SK-N-SH (cell line): Measurements from ENCODE around the gene BEX3. TPM values are rescaled to one million over a fixed set of nuclear protein-coding genes. Genes with fewer than 3 reads are reported as not detected.

ENCODE experiments used
- CTCF ChIA-PET: fragments of 300-600, 350-600 bp; formaldehyde crosslinking; extraction: SDS; loops from one replicate; lab custom pipeline; 2021; lab: Yijun Ruan, JAX
- POLR2A ChIA-PET: fragments of 350-600 bp; sonication (Branson Sonifier 250); formaldehyde crosslinking; extraction: SDS; loops from one replicate; lab custom pipeline; 2020; ENCODE audit warnings: antibody characterized with exemption, inconsistent platforms; lab: Yijun Ruan, JAX
- DNase-seq: peaks from one replicate; pipeline ENCODE4 v3.0.0; 2012
- H2AFZ ChIP-seq: fragments of 200-600 bp; sonication (generic); 2 replicates; pipeline ENCODE4 v1.8.1; 2016; ENCODE audit warnings: antibody characterized with exemption, mild to moderate bottlenecking, low read depth
- H3F3A ChIP-seq: fragments of 200-600 bp; sonication (generic); replicated peaks from 2 replicates; pipeline ENCODE3; 2016; ENCODE audit warnings: antibody characterized with exemption, mild to moderate bottlenecking; ENCODE audit not compliant: insufficient read depth
- H3K27ac ChIP-seq, 2 experiments: fragments of 200-500 bp in 1 of 2; fragments of 200-600 bp in 1 of 2; sonication (Bioruptor generic) in 1 of 2; sonication (generic), shearing (Covaris generic) in 1 of 2; 2 replicates each; pipeline versions ENCODE4 v1.5.1 to v1.6.1; 2014 to 2016; ENCODE audit warnings: low read depth in 2 of 2, inconsistent platforms in 1 of 2, low read length in 1 of 2, mild to moderate bottlenecking in 1 of 2, mixed read lengths in 1 of 2
- H3K27me3 ChIP-seq: fragments of 200-600 bp; sonication (generic), shearing (Covaris generic); 2 replicates; pipeline ENCODE4 v1.6.1; 2016; ENCODE audit warnings: mixed run types; ENCODE audit not compliant: insufficient read depth
- H3K36me3 ChIP-seq, 2 experiments: fragments of 200-500 bp in 1 of 2; fragments of 200-600 bp in 1 of 2; sonication (Bioruptor generic) in 1 of 2; sonication (generic) in 1 of 2; replicated peaks in 1 of 2; 2 replicates each; pipeline versions ENCODE3 to v1.5.1; 2014 to 2016; ENCODE audit warnings: low read length in 1 of 2, mild to moderate bottlenecking in 1 of 2; ENCODE audit not compliant: insufficient read depth in 2 of 2, control insufficient read depth in 1 of 2
- H3K4me1 ChIP-seq, 2 experiments: fragments of 200-500 bp in 1 of 2; fragments of 200-600 bp in 1 of 2; sonication (Bioruptor generic) in 1 of 2; sonication (generic), shearing (Covaris generic) in 1 of 2; 2 replicates each; pipeline versions ENCODE4 v1.5.1 to v1.6.1; 2014 to 2016; ENCODE audit warnings: low read depth in 1 of 2, low read length in 1 of 2, mixed run types in 1 of 2; ENCODE audit not compliant: insufficient read depth in 2 of 2, control insufficient read depth in 1 of 2
- H3K4me2 ChIP-seq: fragments of 200-600 bp; sonication (generic), shearing (Covaris generic); 2 replicates; pipeline ENCODE4 v1.6.1; 2017; ENCODE audit warnings: mixed run types
- H3K4me3 ChIP-seq, 2 experiments: fragments of 200-500 bp in 1 of 2; fragments of 200-600 bp in 1 of 2; sonication (Bioruptor generic) in 1 of 2; sonication (generic), shearing (Covaris generic) in 1 of 2; 2 replicates each; pipeline versions ENCODE4 v1.5.1 to v1.8.1; 2014 to 2016; ENCODE audit warnings: low read depth in 2 of 2, inconsistent platforms in 1 of 2, low read length in 1 of 2, mild to moderate bottlenecking in 1 of 2, mixed read lengths in 1 of 2, moderate library complexity in 1 of 2
- H3K79me2 ChIP-seq: fragments of 200-600 bp; sonication (generic); 2 replicates; pipeline ENCODE4 v1.8.1; 2017; ENCODE audit warnings: mild to moderate bottlenecking; ENCODE audit not compliant: insufficient read depth
- H3K9ac ChIP-seq: fragments of 200-600 bp; sonication (generic); 2 replicates; pipeline ENCODE4 v1.6.1; 2017; ENCODE audit warnings: mixed run types
- H3K9me2 ChIP-seq: fragments of 200-600 bp; sonication (generic); 2 replicates; pipeline ENCODE4 v1.6.1; 2017; ENCODE audit warnings: mixed run types
- H3K9me3 ChIP-seq: fragments of 200-600 bp; sonication (generic); 2 replicates; pipeline ENCODE4 v1.6.1; 2017; ENCODE audit warnings: mixed run types, mild to moderate bottlenecking, moderate library complexity
- H4K20me1 ChIP-seq: fragments of 200-600 bp; sonication (generic); 2 replicates; pipeline ENCODE4 v1.6.1; 2017; ENCODE audit warnings: mild to moderate bottlenecking, mixed run types; ENCODE audit not compliant: insufficient read depth
- CHD2 ChIP-seq: fragments of 150-350 bp; IDR thresholded peaks from 2 replicates; pipeline ENCODE4 v1.6.1; 2018; ENCODE audit warnings: low read length; ENCODE audit not compliant: partially characterized antibody
- ELF1 ChIP-seq: IDR thresholded peaks from 2 replicates; pipeline ENCODE4 v1.4.0; 2012
- EZH2phosphoT487 ChIP-seq: fragments of 200-600 bp; sonication (generic); IDR thresholded peaks from 2 replicates; pipeline ENCODE4 v1.6.1; 2017; ENCODE audit warnings: low read depth, mixed run types, mild to moderate bottlenecking, antibody characterized with exemption, moderate library complexity, borderline replicate concordance
- FOSL2 ChIP-seq: IDR thresholded peaks from 2 replicates; pipeline ENCODE4 v1.4.0; 2012; ENCODE audit warnings: low read depth, mild to moderate bottlenecking, moderate library complexity, borderline replicate concordance
- FOXJ3 ChIP-seq: sonication (generic); formaldehyde crosslinking; IDR thresholded peaks from 2 replicates; pipeline ENCODE4 v1.5.1; 2020; ENCODE audit warnings: mild to moderate bottlenecking, missing genetic modification reagents
- FOXM1 ChIP-seq: IDR thresholded peaks from 2 replicates; pipeline ENCODE4 v1.4.0; 2012; ENCODE audit warnings: low read depth, mild to moderate bottlenecking
- MEF2A ChIP-seq: IDR thresholded peaks from 2 replicates; pipeline ENCODE4 v1.4.0; 2012; ENCODE audit warnings: low read depth, borderline replicate concordance
- NRF1 ChIP-seq: IDR thresholded peaks from 2 replicates; pipeline ENCODE4 v1.6.1; 2012; ENCODE audit warnings: low read depth, mild to moderate bottlenecking, low read length
- POLR2AphosphoS5 ChIP-seq: IDR thresholded peaks from 2 replicates; pipeline ENCODE4 v1.6.1; 2012; ENCODE audit warnings: low read depth, low read length
- RCOR1 ChIP-seq: fragments of 150-350 bp; IDR thresholded peaks from 2 replicates; pipeline ENCODE4 v1.6.1; 2017; ENCODE audit warnings: antibody characterized with exemption, low read length
- SIN3A ChIP-seq: IDR thresholded peaks from 2 replicates; pipeline ENCODE4 v1.6.1; 2012; ENCODE audit warnings: low read depth, mild to moderate bottlenecking, low read length, moderate library complexity, borderline replicate concordance
- WGBS: methylation state at CpG from one replicate; pipeline ENCODE4 v1.1.6; 2017; ENCODE audit warnings: low lambda C conversion rate; 5-methylcytosine and 5-hydroxymethylcytosine counted together
- polyA plus RNA-seq, 3 experiments: library from polyadenylated mRNA; depleted of rRNA; stranded (reverse); fragments of >200 nt; gene quantifications; 2 replicates each; pipeline ENCODE4 v1.2.3, GENCODE V29; 2012
- TF ChIP-seq, protein P1 (sequence below): fragments of 200-600 bp; sonication (generic); IDR thresholded peaks from 2 replicates; pipeline ENCODE4 v1.6.1; 2017; ENCODE audit warnings: antibody characterized with exemption, mild to moderate bottlenecking, moderate library complexity
- TF ChIP-seq, protein P2 (sequence below): fragments of 150-350 bp; IDR thresholded peaks from 2 replicates; pipeline ENCODE4 v1.6.1; 2017; ENCODE audit warnings: antibody characterized with exemption, low read length, low read depth, borderline replicate concordance
- TF ChIP-seq, protein P3 (sequence below): IDR thresholded peaks from 2 replicates; pipeline ENCODE4 v1.4.0; 2012; ENCODE audit warnings: low read depth

BEX3 gene
- polyA plus RNA-seq, 1 of the 3 experiments (the other 2 are of a cell fraction), result 392 TPM

DNA sequence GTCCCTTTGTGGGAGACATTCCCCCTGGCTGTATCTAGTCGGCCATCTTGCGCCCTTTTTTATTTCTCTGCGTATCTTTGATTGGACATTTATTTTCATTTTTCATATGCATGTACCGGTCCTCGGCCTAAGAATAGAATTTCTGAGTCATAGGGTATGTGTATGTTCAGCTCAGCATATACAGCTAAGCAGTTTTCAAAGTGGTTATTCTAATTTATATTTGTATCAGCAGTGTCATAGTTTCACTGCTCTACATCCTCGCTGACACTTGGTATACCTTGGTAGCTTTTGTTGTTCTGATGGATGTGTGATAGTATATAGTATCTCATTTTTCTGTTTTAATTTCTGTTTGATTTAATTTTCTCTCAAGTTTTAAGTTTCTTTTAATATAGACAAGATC lies 38.7 kb downstream of the BEX3 start:
- H3K4me2 ChIP-seq, result no peak overlapping the region

GRCh38 chrX:103415528-103415927 lies 39.2 kb downstream of the BEX3 start:
- Histone ChIP-seq H3K9me3 (no peaks in the 10 kb centered on the region), H3K9me2 (no peaks in the 10 kb centered on the region), H2AFZ (no peak overlapping the region), H3K4me2 (no peak overlapping the region), H3K79me2 (no peaks in the 10 kb centered on the region), H4K20me1 (no peaks in the 10 kb centered on the region), H3K4me3 (no peak overlapping the region), H3K27me3 (no peaks in the 10 kb centered on the region), H3K36me3 (no peaks in the 10 kb centered on the region), H3K9ac (no peak overlapping the region), H3F3A (no peaks in the 10 kb centered on the region), H3K4me1 (no peaks in the 10 kb centered on the region), H3K27ac (no peak overlapping the region)
- TF ChIP-seq, protein P1, sequence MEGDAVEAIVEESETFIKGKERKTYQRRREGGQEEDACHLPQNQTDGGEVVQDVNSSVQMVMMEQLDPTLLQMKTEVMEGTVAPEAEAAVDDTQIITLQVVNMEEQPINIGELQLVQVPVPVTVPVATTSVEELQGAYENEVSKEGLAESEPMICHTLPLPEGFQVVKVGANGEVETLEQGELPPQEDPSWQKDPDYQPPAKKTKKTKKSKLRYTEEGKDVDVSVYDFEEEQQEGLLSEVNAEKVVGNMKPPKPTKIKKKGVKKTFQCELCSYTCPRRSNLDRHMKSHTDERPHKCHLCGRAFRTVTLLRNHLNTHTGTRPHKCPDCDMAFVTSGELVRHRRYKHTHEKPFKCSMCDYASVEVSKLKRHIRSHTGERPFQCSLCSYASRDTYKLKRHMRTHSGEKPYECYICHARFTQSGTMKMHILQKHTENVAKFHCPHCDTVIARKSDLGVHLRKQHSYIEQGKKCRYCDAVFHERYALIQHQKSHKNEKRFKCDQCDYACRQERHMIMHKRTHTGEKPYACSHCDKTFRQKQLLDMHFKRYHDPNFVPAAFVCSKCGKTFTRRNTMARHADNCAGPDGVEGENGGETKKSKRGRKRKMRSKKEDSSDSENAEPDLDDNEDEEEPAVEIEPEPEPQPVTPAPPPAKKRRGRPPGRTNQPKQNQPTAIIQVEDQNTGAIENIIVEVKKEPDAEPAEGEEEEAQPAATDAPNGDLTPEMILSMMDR, result no peak
- TF ChIP-seq POLR2AphosphoS5 (no peak), FOSL2 (no peak), FOXJ3 (CRISPR knock-in tag) (no peak), FOXM1 (no peak), RCOR1 (no peak), CHD2 (no peak)
- no peak for DNase-seq
- CTCF ChIA-PET, result no interaction called here
- POLR2A ChIA-PET, result no interaction called here

More for the DNA sequence above, 38.7 kb downstream of the BEX3 start:
- CTCF ChIA-PET, result no interaction called here
- Histone ChIP-seq H3K79me2 (no peaks in the 10 kb centered on the region), H3K9ac (no peak overlapping the region), H3K4me3 (no peak overlapping the region), H3K36me3 (no peaks in the 10 kb centered on the region), H2AFZ (no peak overlapping the region), H3K9me3 (no peaks in the 10 kb centered on the region), H3F3A (no peaks in the 10 kb centered on the region), H3K9me2 (no peaks in the 10 kb centered on the region), H3K27me3 (no peaks in the 10 kb centered on the region), H3K4me1 (no peaks in the 10 kb centered on the region), H3K27ac (no peak overlapping the region), H4K20me1 (no peaks in the 10 kb centered on the region)
- 35% methylated on average over 6 of the region's 6 CpGs for WGBS
- no peak for TF ChIP-seq NRF1
- no peak for TF ChIP-seq ELF1
- no peak for DNase-seq
- POLR2A ChIA-PET, result no interaction called here

DNA sequence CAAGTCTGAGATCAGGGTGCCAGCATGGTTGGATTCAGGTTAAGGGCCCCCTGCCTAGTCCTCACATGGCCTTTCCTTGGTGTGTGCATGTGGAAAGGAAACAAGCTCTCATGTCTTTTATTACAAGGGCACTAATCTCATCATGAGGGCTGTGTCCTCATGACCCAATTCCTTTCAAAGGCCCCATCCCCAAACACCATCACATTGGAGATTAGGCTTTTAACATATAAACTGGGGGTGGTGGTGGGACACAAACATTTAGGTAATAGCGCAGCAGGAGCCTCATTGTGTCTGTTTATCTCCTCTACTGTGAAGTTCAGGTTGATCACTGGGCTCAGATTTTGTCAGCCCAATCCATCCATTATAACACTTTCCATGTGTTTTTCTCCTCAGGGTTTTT lies 41.0 kb downstream of the BEX3 start:
- Histone ChIP-seq H3K4me1 (no peaks in the 10 kb centered on the region), H3K27ac (peak overlapping the region in 1 of 2 experiments; percentile 12; a peak in 1 of 4 replicates), H4K20me1 (no peaks in the 10 kb centered on the region), H3K4me2 (no peak overlapping the region), H3K9me3 (no peaks in the 10 kb centered on the region), H3K9ac (no peak overlapping the region), H2AFZ (no peak overlapping the region), H3K79me2 (no peaks in the 10 kb centered on the region), H3K4me3 (no peak overlapping the region), H3K36me3 (no peaks in the 10 kb centered on the region), H3F3A (no peaks in the 10 kb centered on the region), H3K9me2 (no peaks in the 10 kb centered on the region), H3K27me3 (no peaks in the 10 kb centered on the region)
- ChIA-PET CTCF (no interaction called here), POLR2A (no interaction called here)
- WGBS, result 56% methylated on average over 1 of the region's 1 CpG
- no peak for DNase-seq
- TF ChIP-seq, protein P2, sequence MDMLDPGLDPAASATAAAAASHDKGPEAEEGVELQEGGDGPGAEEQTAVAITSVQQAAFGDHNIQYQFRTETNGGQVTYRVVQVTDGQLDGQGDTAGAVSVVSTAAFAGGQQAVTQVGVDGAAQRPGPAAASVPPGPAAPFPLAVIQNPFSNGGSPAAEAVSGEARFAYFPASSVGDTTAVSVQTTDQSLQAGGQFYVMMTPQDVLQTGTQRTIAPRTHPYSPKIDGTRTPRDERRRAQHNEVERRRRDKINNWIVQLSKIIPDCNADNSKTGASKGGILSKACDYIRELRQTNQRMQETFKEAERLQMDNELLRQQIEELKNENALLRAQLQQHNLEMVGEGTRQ, result no peak
- TF ChIP-seq, protein P3, sequence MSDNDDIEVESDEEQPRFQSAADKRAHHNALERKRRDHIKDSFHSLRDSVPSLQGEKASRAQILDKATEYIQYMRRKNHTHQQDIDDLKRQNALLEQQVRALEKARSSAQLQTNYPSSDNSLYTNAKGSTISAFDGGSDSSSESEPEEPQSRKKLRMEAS, result no peak
- TF ChIP-seq SIN3A (no peak), NRF1 (no peak), EZH2phosphoT487 (no peak), MEF2A (no peak)
- TF ChIP-seq, protein P1, result no peak
